Endothelial cell of umbilical vein (primary cell): Measurements from ENCODE around the gene ACOT11.
A peak's percentile ranks its signal among the peaks of the same experiment; 100 is the strongest.

Source experiments
- CTCF ChIP-seq, 2 donors: IDR thresholded peaks; 1 replicate in 1 of 2; 2 replicates in 1 of 2; pipeline ENCODE4 v1.5.1; 2011; ENCODE audit warnings: low read length in 2 of 2, mild to moderate bottlenecking in 2 of 2, moderate library complexity in 2 of 2, control low read depth in 1 of 2, inconsistent platforms in 1 of 2, low read depth in 1 of 2; ENCODE audit not compliant: insufficient read depth in 1 of 2; ENCODE audit errors: extremely low read depth in 1 of 2
- EZH2 ChIP-seq: IDR thresholded peaks from 2 replicates; pipeline ENCODE4 v1.6.1; 2012; ENCODE audit warnings: borderline replicate concordance, low read depth, mild to moderate bottlenecking, moderate library complexity, low read length, inconsistent platforms; ENCODE audit not compliant: severe bottlenecking
- FOS ChIP-seq: IDR thresholded peaks from 2 replicates; pipeline ENCODE4 v1.6.1; 2011; ENCODE audit warnings: mild to moderate bottlenecking, low read length, moderate library complexity, borderline replicate concordance; ENCODE audit not compliant: insufficient read depth
- GATA2 ChIP-seq: IDR thresholded peaks from 2 replicates; pipeline ENCODE4 v1.7.0; 2011; ENCODE audit warnings: low read depth, mild to moderate bottlenecking, moderate library complexity, mixed read lengths, low read length; ENCODE audit not compliant: insufficient read length, insufficient read depth
- JUN ChIP-seq: IDR thresholded peaks from 2 replicates; pipeline ENCODE4 v1.6.1; 2011; ENCODE audit warnings: borderline replicate concordance, low read depth; ENCODE audit not compliant: insufficient read length, insufficient read depth
- MYC ChIP-seq: IDR thresholded peaks from one replicate; pipeline ENCODE4 v1.6.1; 2011; ENCODE audit warnings: mild to moderate bottlenecking, low read depth, low read length
- POLR2A ChIP-seq: IDR thresholded peaks from 2 replicates; pipeline ENCODE4 v1.6.1; 2012; ENCODE audit warnings: low read depth, mild to moderate bottlenecking, control low read depth, low read length
- POLR2AphosphoS5 ChIP-seq: IDR thresholded peaks from 2 replicates; pipeline ENCODE4 v1.6.1; 2012; ENCODE audit warnings: low read depth, mild to moderate bottlenecking, control low read depth, low read length, moderate library complexity; ENCODE audit not compliant: insufficient read depth

GRCh38 chr1:54547601-54548388 lies at the start of gene ACOT11:
- TF ChIP-seq CTCF (IDR thresholded peaks at IDR 0.05; ENCODE audit: extremely low read depth in 1 of 2, insufficient read depth in 1 of 2, low read depth in 1 of 2, low read length in 2 of 2) (peak; percentile 16 to 29), GATA2 (no peak), EZH2 (no peak), POLR2A (no peak), MYC (no peak), POLR2AphosphoS5 (no peak), FOS (no peak), JUN (no peak)
